Measurements from ENCODE around the gene PCK1. TPM values are rescaled to one million over a fixed set of nuclear protein-coding genes. Genes with fewer than 3 reads are reported as not detected.

Gene PCK1
- total and polyA plus RNA-seq, 2 of the 13 experiments (the other 11 are each of a cell fraction or from before 2014, with no cell fraction given), result 6.5 to 12.6 TPM

DNA sequence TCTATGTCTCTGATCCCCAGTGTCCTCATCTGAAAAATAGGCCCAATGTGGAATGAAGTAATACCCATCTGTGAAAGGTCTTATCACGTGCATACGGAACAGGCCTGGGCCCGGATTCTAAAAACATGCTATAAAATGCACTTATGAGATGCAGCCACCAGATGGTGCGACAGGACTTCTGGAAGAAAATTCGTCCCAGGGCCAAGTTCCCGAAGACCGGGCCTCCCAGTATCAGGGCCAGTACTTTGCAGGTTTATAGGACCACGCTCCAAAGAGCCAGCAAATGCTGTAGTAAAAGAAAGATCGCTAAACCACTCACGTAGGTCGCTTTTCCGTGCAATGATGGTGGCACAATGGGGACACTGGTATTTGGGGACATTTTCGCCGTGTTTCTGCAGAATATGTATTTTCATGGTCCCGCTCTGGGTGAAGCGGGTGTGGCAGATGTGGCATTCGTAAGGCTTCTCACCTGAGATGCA is 46.6 kb upstream of the PCK1 start (continued):
- no peak for TF ChIP-seq ARID4A (CRISPR knock-in tag; IDR thresholded peaks at IDR 0.05; ENCODE audit: borderline replicate concordance)
- TF ChIP-seq FOXK2 (IDR thresholded peaks at IDR 0.05), result no peak
- TF ChIP-seq ZGPAT (CRISPR knock-in tag; IDR thresholded peaks at IDR 0.05), result no peak
- no peak for TF ChIP-seq ZSCAN21 (CRISPR knock-in tag; IDR thresholded peaks at IDR 0.05; ENCODE audit: borderline replicate concordance)
- TF ChIP-seq KLF16 (CRISPR knock-in tag; IDR thresholded peaks at IDR 0.05), result peak in 1 of 2 experiments; percentile 42; a peak in 1 of 4 replicates
- TF ChIP-seq SALL1 (CRISPR knock-in tag; IDR thresholded peaks at IDR 0.05), result peak; percentile 54; the same call in 1 of the 2 replicates
- peak; percentile 100 for TF ChIP-seq SMC3 (IDR thresholded peaks at IDR 0.05; ENCODE audit: low read length)
- TF ChIP-seq ZNF451 (CRISPR knock-in tag; IDR thresholded peaks at IDR 0.05), result no peak
- no peak for TF ChIP-seq U2AF2 (IDR thresholded peaks at IDR 0.05; ENCODE audit: low read depth, low read length)
- TF ChIP-seq FUBP1 (CRISPR knock-in tag; IDR thresholded peaks at IDR 0.05; ENCODE audit: borderline replicate concordance), result no peak
- TF ChIP-seq TIGD3 (CRISPR knock-in tag; IDR thresholded peaks at IDR 0.05; ENCODE audit: borderline replicate concordance), result no peak
- no peak for TF ChIP-seq MBNL3 (CRISPR knock-in tag; conservative IDR thresholded peaks at IDR 0.05)
- TF ChIP-seq ZNF567 (CRISPR knock-in tag; IDR thresholded peaks at IDR 0.05; ENCODE audit: borderline replicate concordance), result no peak
- no peak for TF ChIP-seq GLMP (CRISPR knock-in tag; IDR thresholded peaks at IDR 0.05; ENCODE audit: borderline replicate concordance)
- TF ChIP-seq, protein P1, sequence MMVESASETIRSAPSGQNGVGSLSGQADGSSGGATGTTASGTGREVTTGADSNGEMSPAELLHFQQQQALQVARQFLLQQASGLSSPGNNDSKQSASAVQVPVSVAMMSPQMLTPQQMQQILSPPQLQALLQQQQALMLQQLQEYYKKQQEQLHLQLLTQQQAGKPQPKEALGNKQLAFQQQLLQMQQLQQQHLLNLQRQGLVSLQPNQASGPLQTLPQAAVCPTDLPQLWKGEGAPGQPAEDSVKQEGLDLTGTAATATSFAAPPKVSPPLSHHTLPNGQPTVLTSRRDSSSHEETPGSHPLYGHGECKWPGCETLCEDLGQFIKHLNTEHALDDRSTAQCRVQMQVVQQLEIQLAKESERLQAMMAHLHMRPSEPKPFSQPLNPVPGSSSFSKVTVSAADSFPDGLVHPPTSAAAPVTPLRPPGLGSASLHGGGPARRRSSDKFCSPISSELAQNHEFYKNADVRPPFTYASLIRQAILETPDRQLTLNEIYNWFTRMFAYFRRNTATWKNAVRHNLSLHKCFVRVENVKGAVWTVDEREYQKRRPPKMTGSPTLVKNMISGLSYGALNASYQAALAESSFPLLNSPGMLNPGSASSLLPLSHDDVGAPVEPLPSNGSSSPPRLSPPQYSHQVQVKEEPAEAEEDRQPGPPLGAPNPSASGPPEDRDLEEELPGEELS (CRISPR knock-in tag; IDR thresholded peaks at IDR 0.05), result no peak
- no peak for TF ChIP-seq ZNF414 (CRISPR knock-in tag; IDR thresholded peaks at IDR 0.05)
